GM21786 (cell line): ENCODE measurements around the gene SERP2.
"Not testable (repeated sequence)": the region's sequence is repeated elsewhere in the genome, so short reads cannot be mapped to it uniquely, and the experiment has no call there.

Experiments
- ATAC-seq: cut with Tn5 transposase; IDR thresholded peaks from one replicate; pipeline ENCODE4 v1.9.1; 2021; ENCODE audit not compliant: unreplicated experiment

The SERP2 gene

DNA sequence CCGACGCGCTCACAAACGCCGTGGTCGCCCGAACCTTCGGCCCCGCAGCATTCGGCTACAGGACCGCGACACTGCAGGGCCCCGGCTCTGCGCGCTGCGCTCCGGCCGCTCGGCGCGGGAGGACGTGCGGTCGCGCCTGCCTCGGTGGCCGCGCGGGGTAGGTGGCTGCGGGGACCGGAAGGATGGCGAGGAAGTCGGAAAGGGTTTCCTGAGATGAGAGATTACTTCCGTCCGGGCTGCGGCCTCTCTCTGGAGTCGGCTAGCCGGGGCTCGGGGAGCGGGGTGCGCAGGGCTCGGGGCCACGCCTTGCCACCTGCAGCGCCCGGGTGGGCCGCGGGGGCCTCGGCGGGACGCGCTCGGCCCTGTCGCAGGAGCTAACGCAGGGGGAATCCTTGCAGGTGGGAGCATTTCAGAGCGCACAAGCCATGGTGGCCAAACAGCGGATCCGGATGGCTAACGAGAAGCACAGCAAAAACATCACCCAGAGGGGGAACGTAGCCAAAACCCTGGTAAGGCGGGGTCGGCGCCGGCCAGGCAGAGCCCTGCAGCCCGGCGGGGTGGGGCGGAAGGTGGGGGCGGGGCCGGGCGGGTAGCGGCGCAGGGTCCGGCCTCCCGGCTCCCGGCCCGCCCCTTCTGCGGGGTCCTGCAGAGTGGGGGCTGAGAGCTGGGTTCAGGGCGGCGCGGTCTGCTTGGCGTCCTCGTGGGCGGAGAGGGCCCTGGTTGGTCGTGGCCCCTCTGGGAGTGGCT, at the start of gene SERP2:
SERP2 (plus strand) TSS at position 224 of the 747 bp plus-strand sequence; CDS start at position 426, 202 bp downstream.
- ATAC-seq: no peak

DNA sequence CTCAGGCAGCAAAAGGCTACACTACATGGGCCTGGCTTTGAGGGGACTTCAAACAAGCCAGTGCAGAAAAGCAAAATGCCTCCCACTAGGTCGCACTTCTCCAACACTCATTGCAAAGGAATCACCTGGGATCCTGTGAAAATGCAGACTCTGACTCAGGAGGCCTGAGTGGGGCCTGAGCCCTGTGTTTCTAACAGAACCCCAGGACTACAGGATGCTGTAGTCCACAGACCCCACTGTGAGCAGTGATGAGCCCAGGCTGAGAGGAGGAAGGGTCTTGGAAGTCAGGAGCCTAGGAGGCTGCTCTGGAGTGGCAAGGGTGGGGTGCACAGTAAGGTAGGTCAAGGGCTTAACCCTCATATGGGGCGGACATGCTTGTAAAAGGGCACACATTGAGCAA, 46.7 kb upstream of the SERP2 start:
- no peak for ATAC-seq

DNA sequence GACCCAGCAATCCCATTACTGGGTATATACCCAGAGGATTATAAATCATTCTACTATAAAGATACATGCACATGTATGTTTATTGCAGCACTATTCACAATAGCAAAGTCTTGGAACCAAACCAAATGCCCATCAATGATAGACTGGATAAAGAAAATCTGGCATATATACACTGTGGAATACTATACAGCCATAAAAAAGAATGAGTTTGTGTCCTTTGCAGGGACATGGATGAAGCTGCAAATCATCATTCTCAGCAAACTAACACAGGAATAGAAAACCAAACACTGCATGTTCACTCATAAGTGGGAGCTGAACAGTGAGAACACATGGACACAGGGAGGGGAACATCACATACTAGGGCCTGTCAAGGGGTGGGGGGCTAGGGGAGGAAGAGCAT, 44.6 kb upstream of the SERP2 start:
- ATAC-seq: not testable (repeated sequence)

DNA sequence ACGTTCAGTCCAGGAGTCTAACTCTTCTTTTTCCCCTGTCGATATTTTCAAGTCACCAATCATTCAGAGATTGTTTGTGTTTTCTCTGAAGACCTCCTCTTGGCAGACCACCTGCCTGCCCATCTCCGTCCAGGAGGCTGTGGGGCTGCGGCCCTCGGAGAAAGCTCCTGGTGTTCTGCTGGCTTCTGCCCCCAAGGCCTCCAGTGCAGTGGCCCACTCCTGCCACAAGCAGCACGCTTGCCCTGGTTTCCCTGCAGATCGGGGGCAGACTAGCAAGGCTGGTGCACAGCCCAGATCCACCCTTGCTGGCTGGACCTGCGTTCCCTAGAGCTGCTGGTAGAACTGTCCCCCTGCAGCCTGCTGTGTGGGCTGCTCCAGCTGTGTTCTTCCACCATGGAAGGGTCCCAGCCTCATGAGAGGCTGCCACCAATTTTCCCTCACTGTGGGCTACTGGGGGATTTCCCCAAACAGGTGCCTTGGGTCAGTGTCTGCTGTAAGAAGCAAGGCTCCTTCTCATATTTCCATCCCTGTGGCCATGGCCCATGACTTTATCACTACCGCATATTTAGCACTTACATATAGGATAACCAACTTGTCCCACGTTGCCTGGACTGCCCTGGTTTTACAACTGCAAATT, 43.6 kb upstream of the SERP2 start:
- ATAC-seq: no peak

DNA sequence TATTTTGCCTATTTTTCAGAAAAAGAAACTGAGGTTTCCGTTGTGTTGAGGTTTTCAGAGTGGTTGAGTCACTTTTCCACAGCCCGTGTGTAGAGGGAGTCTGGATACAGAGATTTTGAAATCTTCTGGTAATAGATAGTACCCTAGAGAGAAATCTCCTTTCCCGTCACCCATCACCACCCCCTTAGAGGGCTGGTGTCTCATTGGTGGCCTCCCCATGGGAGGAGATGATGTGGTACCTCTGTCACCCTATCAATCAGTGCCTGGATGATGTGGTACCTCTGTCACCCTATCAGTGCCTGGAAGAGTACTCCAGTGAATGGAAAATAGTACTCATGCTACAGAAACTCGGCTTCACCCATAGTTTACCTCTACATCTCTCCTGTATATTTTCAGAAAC, 42.2 kb upstream of the SERP2 start:
- ATAC-seq: no peak

DNA sequence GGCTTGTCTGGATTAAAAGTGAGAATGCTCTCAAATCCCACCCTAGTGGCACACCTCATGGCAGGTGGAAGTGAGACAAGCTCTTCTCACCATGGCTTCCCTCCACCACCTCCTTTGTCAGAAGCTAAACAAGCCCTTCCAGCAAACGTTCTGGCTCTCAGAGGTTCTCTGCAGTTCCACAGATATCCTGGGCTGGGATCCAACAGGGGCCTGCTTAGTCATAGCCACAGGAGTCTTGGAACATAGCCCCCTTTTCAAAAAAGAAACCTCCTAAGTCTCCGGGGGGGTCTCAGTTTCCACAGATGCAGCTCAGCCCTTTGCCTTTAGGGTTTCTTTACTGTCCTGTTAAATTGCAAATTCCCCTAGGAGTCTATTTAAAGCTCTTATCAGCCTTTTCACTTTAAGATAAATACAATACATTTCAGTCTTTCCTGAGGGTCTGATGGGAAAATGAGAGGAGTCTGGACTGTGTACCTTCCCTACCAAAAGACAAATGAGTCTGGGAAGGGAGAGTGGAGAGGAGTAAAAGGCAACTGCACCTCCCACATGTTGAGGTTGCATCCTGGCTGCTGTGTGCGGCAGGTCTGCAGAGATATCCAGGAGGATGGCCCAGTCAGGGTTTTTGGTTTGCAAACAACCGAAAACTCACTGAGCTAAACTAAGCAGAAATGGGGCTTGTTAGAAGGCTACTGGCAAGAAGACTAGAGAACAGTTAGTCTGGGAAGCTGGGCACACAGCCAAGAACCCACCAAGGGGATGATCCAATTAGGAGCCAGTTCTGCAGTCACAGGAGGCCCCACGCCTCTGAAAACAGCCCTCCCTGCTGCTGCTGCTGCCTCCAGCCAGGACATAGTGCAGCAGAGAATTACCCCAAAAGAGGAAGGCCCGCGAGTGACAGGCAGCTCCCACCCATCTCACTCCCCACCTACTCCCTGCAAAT, 41.4 kb upstream of the SERP2 start:
- ATAC-seq: no peak

DNA sequence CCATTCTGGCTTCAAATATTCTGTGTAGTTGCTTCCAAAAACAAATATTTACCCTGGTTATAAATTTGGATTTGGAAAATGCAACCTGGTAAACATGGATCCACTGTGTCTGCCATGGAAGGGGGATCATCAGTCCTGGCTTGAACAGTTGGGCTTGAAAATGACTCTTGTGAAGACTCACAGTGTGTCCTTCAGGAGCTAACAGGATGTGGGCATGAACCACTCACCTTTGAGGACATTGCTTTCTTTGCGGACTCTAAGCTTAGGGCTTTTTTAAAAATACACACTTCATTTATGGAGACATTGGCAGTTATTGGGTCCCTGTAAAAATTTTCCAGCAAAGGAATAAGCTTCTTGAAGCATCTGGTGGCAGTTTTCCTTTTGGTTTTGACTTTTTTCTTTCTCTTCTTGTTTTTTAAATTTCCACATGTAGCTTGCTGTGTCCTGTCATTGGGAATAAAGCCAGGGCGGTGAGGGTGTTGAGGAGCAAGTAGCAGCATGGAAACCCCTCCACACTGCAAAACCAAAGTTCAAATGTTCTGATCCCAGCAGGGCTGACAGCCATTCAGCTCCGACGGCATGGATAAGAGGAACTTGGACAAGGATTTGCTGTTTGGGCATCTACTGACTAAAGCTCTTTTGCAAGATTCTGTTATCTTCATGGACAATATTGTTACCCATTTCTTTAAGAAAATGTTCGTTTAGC, 39.5 kb upstream of the SERP2 start:
- no peak for ATAC-seq

DNA sequence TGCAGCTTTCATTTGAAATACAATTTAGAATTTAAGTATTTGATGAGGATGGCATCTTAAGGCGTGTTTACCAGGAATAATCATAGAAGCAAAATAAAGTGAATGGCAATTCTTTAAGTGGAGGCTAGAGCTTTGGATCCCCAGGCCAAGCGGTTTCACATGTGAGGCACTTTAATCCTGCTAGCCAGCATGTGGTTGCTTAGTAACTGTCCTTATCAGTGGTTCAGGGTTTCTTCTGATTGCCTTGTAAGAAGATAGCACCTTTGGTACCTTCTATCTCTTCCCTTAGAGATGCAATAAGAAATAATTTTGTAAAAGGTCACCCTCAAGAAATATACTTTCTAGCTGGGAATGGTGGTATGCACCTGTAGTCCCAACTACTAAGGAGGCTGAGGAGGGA, 38.9 kb upstream of the SERP2 start:
- ATAC-seq: no peak

DNA sequence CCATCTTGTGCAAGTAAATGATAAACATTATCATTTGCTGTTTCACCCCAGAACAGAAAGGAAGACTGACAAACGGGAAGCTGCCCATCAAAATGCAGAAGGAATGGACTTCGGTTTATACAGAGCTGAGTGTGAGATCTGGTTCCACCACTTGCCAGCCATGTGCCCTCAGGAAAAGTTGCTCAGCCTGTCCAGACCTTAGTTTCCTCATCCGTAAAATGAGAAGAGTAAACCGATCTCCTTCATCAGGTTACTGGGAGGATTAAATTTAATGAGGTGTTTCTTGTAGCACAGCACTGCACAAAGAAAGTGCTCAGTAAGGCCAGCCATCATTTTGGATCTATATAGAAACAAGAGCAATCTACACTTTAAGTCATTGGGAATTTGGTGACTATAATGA, 36.7 kb upstream of the SERP2 start:
- no peak for ATAC-seq

DNA sequence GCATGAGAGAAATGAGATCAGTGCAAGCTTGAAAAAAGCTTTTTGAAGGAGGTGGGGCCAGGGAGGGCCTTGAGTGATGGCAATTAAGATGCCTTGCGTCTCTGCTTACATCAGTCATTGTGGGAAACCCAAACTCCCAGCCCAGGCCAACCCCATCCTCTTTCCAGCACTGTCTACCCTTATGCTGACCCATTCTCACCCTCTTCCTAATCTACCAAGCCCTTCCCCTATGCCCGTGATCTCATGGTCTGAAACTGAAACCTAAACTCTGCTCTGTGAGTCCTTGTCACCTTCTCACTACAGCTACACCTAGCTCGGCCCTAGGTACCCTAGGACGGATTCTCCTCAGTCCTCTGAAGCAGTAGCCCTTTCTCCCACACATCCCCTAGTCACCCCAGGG, 36.0 kb upstream of the SERP2 start:
- no peak for ATAC-seq

DNA sequence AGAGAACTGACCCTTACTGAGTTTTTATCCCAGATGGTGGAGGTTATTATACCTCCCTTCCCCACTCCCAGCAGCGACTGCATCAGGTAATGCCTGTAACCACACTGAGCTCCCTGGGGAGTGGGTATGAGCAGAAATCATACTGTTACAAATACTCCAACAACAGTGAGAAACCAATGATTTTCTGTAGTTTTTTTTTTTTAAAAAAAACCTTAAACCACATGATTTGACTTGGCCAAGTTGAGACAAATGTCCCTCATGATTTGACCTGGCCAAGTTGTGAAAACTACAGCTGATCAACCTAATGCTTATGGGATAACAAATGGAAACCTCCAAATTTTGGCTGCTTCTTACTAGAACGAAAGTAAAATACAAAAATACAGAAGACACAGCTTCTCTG, 33.1 kb upstream of the SERP2 start:
- ATAC-seq: no peak

DNA sequence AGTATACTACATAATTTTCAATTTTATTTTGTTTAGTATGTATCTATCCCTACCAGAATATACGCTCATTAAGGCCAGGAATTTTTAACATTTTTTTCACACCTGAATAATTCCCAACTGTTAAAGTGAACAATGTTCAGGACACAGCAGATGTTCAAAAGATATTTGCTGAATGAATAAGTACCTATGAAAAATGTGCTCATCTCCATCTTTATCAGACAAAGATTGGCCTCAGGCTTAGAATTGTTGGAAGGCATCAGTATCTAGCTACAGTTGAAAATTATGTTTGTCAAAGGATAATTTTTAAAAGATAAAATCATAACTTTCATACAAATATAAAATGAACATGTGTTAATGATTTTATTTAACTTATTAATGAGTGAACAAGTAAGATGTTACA, 30.9 kb upstream of the SERP2 start:
- ATAC-seq: no peak

DNA sequence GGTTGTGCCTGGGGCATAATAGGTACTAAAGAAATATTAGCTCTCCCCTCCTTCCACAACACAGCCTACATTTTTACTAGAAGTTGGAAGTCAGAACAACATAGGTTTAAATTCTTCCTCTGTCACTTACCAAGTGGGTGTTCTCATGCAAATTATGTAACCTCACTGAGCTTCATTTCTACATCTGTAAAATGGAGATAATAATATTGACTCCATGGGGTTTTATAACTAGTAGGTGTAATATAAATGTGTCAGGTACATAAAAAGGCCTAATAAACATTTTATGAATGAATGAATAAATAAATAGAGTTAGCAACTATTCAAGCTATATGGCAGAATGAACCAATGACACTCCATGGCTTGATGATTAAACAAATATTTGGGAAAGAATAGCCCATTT, 27.1 kb upstream of the SERP2 start:
- ATAC-seq: no peak

DNA sequence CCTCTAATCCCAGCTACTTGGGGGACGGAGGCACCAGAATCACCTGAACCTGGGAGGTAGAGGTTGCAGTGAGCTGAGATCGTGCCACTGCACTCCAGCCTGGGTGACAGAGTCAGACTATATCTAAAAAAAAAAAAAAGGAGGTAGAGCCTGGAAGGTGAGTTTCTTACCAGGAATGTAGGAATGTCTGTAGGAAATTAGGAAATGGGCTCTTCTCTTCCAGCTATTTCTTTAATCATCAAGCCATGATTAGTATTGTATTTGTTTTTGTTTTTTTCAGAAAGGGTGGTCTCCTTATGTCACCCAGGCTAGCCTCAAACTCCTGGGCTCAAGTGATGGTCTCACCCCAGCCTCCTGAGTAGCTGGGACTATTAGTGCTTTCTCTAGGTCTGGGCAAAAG, 26.3 kb upstream of the SERP2 start:
- ATAC-seq: no peak

DNA sequence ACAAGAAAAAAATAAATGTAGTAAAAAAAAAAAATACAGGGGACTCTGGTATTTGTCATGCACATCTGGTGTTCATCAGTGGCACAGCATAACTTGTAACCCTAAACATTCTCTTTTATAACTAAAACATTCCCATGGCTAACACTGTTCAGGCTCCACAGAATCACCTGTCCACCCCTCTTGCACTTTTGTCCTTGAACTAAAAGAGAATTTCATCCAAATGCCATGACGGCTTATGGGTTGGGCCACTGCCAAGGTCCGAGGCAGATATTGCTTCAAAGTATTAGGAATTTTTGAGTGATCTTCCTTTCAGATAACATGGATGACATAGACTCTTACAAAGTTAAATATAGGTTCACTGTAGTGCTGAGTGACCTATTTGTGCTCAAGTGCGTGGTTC, 25.7 kb upstream of the SERP2 start:
- ATAC-seq: no peak

DNA sequence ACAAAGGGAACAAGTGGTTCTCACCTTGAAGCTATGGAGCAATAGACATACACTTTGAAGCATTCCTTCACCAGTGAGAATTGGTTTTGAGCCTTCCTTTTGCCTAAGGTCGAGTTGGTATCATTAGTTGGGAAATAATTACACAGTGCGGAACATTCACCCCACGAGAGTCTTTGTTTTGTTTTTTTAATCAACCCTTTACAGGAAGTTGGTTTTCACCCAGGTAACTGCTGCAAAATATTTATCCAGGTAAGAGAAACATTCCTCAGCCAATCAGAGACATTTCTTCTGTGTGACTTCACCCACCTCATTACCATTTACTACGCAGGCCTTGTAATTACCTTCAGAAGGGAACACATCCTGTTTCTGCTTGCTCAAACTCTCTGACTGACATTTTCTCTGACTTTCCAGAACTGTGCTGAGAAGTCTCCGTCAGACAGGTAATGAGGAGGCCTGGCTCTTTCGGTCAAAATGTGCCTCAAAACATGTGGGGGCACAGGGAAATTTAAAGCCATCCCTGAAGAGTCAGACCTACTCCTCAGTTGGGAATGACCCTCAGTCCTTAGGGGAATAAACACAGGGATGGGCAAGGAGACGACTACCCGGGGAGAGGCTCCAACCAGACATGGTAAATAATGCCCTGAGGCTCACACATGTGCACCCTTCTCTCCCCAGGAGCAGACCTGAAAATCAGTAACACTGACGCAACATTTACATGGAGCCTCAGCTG, 22.7 kb upstream of the SERP2 start:
- ATAC-seq: no peak

DNA sequence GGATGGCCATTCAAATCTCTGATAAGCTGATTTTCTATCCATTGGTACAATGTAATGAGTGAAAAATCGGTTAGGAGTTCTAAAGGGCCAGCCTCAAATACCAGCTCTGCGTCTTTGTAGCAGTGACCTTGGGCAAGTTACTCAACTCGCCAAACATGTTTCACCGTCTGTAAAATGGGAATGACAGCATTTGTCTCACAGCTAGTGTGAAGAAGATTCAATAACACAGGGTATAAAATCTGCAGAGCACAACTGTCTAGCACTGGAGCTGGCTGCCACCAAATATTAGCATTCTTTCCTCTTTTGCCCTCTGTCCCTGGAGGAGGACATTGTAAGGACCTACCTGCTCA, 22.1 kb upstream of the SERP2 start:
- ATAC-seq: no peak

DNA sequence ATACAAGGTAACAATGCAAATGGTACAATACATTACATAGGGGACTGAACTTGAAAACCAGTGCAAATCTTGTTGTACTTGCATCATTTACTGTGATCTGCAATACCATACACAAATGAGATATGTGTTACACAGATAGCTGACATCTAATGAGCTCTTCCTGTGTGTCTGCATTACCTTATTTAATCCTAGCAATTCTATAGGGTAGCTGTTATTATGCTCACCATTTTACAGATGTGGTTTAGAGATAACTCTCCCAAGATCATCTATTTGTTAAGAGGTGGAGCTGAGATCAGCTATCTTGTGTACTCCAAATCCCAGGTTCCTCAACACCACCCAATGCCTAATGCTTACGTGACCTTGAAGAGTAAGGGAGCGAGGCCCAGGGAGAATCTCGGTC, 21.4 kb upstream of the SERP2 start:
- no peak for ATAC-seq

DNA sequence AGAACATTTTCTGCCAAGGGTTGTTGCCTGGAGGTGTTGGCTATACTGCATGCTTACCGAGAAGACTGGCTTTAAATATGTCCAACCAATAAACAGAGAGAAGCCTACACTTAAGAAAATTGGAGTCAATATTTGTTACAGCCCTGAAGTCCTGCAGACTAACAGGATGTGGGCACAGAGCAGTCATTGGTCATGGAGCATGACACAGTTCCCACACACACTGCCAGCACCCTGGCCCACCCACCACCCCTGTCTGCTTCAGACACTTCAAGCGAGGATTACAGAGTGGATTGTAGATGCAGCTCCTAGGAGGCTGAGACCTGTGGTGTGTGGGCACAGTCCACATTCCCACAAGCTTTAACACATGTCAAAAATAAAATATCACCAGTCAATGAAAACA, 21.0 kb upstream of the SERP2 start:
- ATAC-seq: no peak

DNA sequence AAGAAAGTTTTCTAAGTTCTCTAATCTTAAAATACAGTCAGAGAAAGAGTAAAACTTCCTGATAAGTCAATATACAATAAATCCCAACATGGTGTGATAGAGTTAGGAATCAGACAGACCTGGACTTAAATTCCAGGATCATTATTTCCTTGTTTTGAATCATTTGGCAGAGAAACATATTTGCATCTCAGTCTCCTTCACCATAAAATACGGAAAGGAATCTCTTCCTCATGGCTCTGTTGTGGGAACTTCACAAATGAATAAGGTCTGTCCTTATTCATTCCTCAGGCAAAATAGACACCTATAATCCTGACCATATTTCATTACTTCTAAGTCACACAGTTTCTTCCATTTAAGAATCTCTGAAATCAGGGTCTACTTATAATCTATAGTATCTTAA, 19.3 kb upstream of the SERP2 start:
- ATAC-seq: no peak

DNA sequence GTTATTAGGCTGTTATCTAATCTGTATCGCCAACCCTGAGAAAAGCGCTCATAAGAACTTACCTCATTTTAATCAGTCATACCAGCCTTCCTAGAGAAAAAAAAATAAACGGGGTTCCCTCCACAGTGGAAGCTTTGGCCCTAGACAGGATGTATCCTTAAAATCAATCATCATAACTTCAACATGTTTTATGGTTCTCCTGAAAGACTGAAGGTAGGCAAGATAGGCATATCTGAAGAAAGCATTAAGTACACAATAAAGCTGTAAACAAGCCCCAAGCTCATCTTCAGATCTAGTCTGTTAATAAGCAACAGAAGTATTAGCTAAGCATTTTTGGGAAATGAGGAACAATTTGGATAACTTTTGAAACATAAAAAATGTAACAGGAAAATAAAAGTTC, 18.7 kb upstream of the SERP2 start:
- ATAC-seq: no peak
